ENCODE data around the gene BMP6.

GRCh38 chr6:7920425-7920824, 194.5 kb downstream of the BMP6 start:
- TF ChIP-seq EZH2 (IDR thresholded peaks at IDR 0.05; ENCODE audit: low read depth) = no peak
- no peak for TF ChIP-seq CTCF (conservative IDR thresholded peaks at IDR 0.05)
